Hepatocyte (in vitro differentiated cells): ENCODE data around the gene LRRC46.

Experiments used
- EZH2 ChIP-seq: fragments of 200-600 bp; sonication (generic); IDR thresholded peaks from 2 replicates; pipeline ENCODE4 v1.6.1; 2016; ENCODE audit warnings: antibody characterized with exemption, mild to moderate bottlenecking, borderline replicate concordance
- TF ChIP-seq, protein P1 (sequence below): fragments of 200-600 bp; sonication (generic); IDR thresholded peaks from 2 replicates; pipeline ENCODE4 v1.5.1; 2016; ENCODE audit warnings: antibody characterized with exemption, mild to moderate bottlenecking; ENCODE audit not compliant: poor library complexity

DNA sequence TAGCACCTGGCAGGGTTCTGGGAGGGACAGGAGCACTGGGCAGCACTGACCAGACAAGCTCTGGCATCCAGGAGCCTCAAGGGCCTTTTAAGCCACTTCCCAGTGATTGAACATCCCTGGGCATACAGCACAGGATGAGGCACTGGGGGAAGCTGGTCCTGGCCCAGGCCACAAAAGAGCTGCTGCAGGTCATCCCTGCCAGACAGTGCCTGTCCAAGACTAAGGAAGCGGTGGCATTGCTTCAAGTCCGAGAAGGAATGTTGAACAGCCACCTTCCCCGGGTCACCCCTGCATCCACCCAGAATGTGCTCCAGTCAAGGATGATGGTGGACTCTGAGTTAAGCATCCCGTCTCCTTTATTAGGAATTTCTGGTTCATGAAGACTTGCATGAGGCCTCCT, 8.7 kb upstream of the LRRC46 start:
- TF ChIP-seq, protein P1, sequence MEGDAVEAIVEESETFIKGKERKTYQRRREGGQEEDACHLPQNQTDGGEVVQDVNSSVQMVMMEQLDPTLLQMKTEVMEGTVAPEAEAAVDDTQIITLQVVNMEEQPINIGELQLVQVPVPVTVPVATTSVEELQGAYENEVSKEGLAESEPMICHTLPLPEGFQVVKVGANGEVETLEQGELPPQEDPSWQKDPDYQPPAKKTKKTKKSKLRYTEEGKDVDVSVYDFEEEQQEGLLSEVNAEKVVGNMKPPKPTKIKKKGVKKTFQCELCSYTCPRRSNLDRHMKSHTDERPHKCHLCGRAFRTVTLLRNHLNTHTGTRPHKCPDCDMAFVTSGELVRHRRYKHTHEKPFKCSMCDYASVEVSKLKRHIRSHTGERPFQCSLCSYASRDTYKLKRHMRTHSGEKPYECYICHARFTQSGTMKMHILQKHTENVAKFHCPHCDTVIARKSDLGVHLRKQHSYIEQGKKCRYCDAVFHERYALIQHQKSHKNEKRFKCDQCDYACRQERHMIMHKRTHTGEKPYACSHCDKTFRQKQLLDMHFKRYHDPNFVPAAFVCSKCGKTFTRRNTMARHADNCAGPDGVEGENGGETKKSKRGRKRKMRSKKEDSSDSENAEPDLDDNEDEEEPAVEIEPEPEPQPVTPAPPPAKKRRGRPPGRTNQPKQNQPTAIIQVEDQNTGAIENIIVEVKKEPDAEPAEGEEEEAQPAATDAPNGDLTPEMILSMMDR: no peak
- no peak for TF ChIP-seq EZH2
